Stomach smooth muscle (tissue), 2 donors: ENCODE data around the gene MAZ.

Experiments used
- H3K27ac ChIP-seq: one replicate; pipeline ENCODE4 v1.7.0; 2013; ENCODE audit warnings: mild to moderate bottlenecking, low read length, inconsistent platforms
- H3K27me3 ChIP-seq, 2 donors: one replicate each; pipeline ENCODE4 v1.7.0; 2013; ENCODE audit warnings: low read length in 2 of 2; ENCODE audit not compliant: insufficient read depth in 2 of 2, control insufficient read depth in 1 of 2
- H3K36me3 ChIP-seq, 2 donors: one replicate each; pipeline ENCODE4 v1.7.0; 2013; ENCODE audit warnings: low read length in 2 of 2; ENCODE audit not compliant: control insufficient read depth in 2 of 2, insufficient read depth in 2 of 2
- H3K4me1 ChIP-seq: one replicate; pipeline ENCODE4 v1.7.0; 2013; ENCODE audit warnings: low read length; ENCODE audit not compliant: control insufficient read depth, insufficient read depth
- H3K4me3 ChIP-seq, 2 donors: one replicate each; pipeline ENCODE4 v1.7.0; 2013; ENCODE audit warnings: low read length in 2 of 2
- H3K9ac ChIP-seq, 2 donors: one replicate each; pipeline ENCODE4 v1.7.0; 2013; ENCODE audit warnings: low read length in 2 of 2, mild to moderate bottlenecking in 1 of 2
- H3K9me3 ChIP-seq, 2 donors: one replicate each; pipeline ENCODE4 v1.7.0; 2013; ENCODE audit warnings: low read length in 2 of 2; ENCODE audit not compliant: control insufficient read depth in 2 of 2
- donor health status: healthy.
- donor health status: Pancreatic carcinoma.

MAZ gene

DNA sequence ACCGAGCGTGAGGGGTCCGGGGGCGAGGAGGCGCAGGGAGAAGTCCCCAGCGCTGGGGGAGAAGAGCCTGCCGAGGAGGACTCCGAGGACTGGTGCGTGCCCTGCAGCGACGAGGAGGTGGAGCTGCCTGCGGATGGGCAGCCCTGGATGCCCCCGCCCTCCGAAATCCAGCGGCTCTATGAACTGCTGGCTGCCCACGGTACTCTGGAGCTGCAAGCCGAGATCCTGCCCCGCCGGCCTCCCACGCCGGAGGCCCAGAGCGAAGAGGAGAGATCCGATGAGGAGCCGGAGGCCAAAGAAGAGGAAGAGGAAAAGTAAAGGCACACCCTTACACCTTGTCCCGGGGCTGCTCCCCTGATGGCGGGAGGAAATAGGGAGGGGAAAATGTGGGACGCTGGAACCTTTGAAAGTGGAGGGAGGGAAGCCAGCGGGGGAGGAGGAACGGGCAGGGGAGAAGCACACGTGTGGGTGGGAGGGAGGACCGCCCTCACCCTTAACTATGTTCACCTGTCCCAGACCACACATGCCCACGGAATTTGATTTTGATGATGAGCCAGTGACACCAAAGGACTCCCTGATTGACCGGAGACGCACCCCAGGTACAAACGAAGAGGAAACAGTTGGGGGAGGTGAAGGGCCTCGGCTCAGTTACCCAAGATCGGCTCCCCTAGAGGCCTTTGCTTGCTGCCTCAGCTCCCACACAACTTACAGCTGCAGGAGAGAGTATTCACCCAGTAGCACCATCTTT is 10.5 kb downstream of the MAZ start:
- Histone ChIP-seq H3K4me1 (peaks cover 68% of the 10 kb centered on the region), H3K27ac (peak overlapping the region; percentile 86), H3K27me3 (no peaks in the 10 kb centered on the region), H3K36me3 (peaks cover 2 to 7% of the 10 kb centered on the region in 2 donors), H3K9ac (peak overlapping the region; percentile 76 to 80), H3K9me3 (no peaks in the 10 kb centered on the region), H3K4me3 (peak overlapping the region; percentile 76 to 88)

DNA sequence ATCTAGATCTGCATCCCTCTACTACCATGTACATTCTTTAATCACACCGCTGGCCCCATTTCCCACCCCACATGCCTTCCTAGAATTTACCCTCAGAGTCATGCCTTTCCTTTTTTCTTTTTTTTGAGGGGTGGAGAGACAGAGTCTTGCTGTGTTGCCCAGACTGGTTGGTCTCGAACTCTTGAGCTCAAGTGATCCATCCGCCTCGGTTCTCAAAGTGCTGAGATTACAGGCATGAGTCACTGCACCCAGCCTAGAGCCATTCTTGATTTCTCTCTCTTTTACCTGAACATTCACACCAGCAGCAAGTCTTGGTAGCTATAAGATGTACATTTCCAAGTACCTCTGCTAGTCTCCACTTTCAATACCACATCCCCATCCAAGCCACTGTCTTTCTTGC is 11.8 kb downstream of the MAZ start:
- H3K27me3 ChIP-seq, result no peaks in the 10 kb centered on the region
- H3K9me3 ChIP-seq, result no peaks in the 10 kb centered on the region
- no peak overlapping the region for H3K4me3 ChIP-seq
- no peak overlapping the region for H3K27ac ChIP-seq
- H3K9ac ChIP-seq, result peak overlapping the region in 1 of 2 donors; percentile 36
- H3K36me3 ChIP-seq, result peaks cover 2 to 9% of the 10 kb centered on the region in 2 donors
- peaks cover 69% of the 10 kb centered on the region for H3K4me1 ChIP-seq

DNA sequence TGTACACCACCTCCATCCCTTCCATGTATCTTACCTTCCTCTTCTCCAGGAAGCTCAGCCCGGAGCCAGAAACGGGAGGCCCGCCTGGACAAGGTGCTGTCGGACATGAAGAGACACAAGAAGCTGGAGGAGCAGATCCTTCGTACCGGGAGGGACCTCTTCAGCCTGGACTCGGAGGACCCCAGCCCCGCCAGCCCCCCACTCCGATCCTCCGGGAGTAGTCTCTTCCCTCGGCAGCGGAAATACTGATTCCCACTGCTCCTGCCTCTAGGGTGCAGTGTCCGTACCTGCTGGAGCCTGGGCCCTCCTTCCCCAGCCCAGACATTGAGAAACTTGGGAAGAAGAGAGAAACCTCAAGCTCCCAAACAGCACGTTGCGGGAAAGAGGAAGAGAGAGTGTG is 13.2 kb downstream of the MAZ start:
- H3K36me3 ChIP-seq, result peaks cover 2 to 9% of the 10 kb centered on the region in 2 donors
- no peaks in the 10 kb centered on the region for H3K9me3 ChIP-seq
- peaks cover 59% of the 10 kb centered on the region for H3K4me1 ChIP-seq
- H3K9ac ChIP-seq, result peak overlapping the region in 1 of 2 donors; percentile 90
- peak overlapping the region in 1 of 2 donors; percentile 91 for H3K4me3 ChIP-seq
- H3K27ac ChIP-seq, result peak overlapping the region; percentile 85
- no peaks in the 10 kb centered on the region for H3K27me3 ChIP-seq

DNA sequence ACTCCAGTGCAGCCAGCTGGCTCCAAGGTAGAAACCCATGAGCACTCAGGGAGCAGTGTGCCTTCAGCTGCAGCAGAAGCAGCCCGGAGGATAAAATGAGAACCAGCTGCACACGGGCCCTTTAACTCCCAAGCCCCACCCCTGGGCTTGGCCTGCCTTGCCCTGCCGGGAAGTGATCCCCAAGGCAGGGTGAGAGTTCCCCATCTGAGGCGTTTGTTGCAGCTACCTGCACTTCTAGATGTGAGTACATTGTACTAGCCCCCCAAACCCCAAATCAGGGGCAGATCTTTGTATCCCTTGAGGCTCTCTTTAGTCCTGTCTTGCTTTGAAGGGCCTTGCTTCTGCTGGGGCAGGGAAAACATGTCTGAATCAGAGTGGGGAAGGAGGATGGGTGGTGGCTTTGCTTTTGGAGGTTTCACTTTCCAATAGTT is 14.0 kb downstream of the MAZ start, which contains the start of gene MVP:
Gene MVP (plus strand): TSS at position 192 of the 431 bp plus-strand sequence. CDS start 10,088 bp downstream, outside the sequence.
- Histone ChIP-seq H3K36me3 (peaks cover 2 to 9% of the 10 kb centered on the region in 2 donors), H3K9me3 (no peaks in the 10 kb centered on the region), H3K4me1 (peaks cover 59% of the 10 kb centered on the region), H3K4me3 (peak within 1 kb of the TSS; percentile 87 to 91), H3K27ac (peak within 1 kb of the TSS; percentile 85), H3K9ac (peak within 1 kb of the TSS; percentile 88 to 90), H3K27me3 (no peaks in the 10 kb centered on the region)

DNA sequence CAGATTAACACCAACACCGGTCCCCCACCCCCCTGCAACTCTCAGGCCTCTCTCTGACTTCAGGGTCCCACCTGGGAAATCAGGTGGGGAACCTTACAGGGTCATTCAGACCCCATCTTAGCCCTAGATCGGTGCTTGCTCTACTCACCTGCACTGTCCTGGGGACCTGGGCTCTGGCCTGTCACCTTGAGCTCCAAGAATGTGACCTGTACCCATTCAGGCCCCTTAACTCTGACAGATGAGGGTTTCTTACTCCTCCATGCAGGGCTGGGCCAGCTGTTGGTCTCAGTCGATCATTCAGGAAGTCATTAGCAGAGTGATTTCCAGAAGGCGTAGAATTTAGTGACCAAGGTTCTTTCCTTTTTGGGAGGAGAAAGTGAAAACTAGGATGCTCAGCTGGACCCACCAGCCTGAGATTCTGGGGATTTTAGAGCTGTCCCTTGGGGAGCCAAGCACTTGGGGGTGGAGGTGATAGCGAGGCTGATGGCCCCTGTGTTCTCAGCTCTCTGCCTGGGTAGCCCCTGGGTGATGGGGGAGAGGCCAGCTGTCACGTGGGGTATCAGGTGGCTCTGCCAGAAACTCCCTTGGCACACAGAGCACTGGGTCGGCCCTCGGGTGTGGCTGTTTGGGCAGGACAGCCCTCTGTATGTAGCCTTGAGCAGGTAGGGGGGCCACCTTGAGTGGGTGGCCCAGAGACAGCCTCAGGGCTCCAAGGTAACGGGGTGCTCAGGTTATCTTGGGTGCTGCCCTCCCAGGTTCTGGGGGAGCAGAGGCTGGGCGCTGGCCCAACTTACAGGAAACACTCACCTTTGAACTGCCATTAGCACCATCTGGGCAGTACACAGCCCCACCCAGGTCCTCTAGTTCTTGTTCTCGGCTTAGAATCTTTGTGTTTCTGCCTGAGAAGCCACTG is 14.7 kb downstream of the MAZ start:
- peaks cover 2 to 9% of the 10 kb centered on the region in 2 donors for H3K36me3 ChIP-seq
- H3K9me3 ChIP-seq, result no peaks in the 10 kb centered on the region
- peak overlapping the region; percentile 85 for H3K27ac ChIP-seq
- H3K9ac ChIP-seq, result peak overlapping the region; percentile 88 to 90
- peaks cover 62% of the 10 kb centered on the region for H3K4me1 ChIP-seq
- no peaks in the 10 kb centered on the region for H3K27me3 ChIP-seq
- peak overlapping the region; percentile 87 to 91 for H3K4me3 ChIP-seq

DNA sequence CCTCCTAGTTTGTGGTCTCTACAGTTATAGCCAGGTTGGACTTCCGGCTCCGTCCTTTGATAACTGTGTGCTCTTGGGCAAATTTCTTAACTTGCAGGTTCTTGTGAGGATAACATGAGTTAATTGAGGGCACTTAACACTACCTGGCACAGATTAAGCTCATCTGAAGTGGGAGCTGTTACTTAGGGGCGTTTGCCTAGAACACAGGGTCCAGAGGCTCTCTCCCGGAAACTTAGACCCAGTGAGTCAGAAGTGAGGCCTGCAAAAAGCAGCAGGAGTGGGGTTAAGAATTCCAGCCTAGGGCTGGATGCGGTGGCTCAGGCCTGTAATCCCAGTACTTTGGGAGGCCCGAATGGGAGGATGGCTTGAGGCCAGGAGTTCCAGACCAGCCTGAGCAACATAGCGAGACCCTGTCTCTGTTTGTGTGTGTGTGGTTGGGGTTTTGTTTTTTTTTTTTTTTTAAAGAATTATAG is 15.3 kb downstream of the MAZ start:
- H3K36me3 ChIP-seq, result peaks cover 2 to 9% of the 10 kb centered on the region in 2 donors
- H3K27me3 ChIP-seq, result no peaks in the 10 kb centered on the region
- no peaks in the 10 kb centered on the region for H3K9me3 ChIP-seq
- H3K4me1 ChIP-seq, result peaks cover 62% of the 10 kb centered on the region
- H3K9ac ChIP-seq, result peak overlapping the region; percentile 88 to 90
- peak overlapping the region; percentile 85 for H3K27ac ChIP-seq
- H3K4me3 ChIP-seq, result peak overlapping the region; percentile 87 to 91

DNA sequence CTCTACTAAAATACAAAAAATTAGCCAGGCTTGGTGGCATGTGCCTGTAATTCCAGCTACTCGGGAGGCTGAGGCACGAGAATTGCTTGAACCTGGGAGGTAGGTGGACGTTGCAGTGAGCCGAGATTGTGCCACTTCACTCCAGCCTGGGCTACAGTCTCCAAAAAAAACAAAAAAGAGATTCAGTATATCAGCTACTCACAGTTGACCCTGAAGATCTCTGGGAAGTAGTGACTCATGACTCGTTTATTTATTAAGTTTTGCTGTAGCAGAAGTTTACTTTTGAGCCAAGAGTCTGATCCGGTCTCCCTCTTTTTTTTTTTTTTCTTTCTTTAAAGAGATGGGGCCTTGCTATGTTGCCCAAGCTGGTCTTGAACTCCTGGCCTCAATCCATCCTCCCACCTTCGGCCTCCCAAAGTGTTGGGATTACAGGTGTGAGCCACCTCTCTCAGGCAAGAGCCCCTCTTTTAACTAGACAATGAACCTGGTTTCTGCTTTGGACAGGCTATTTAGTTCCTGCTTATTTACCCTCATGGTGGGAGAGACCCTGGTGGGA is 18.3 kb downstream of the MAZ start:
- Histone ChIP-seq H3K4me1 (peaks cover 55% of the 10 kb centered on the region), H3K27me3 (no peaks in the 10 kb centered on the region), H3K36me3 (peaks cover 0 to 2% of the 10 kb centered on the region in 2 donors), H3K9me3 (no peaks in the 10 kb centered on the region), H3K4me3 (peak overlapping the region in 1 of 2 donors; percentile 44), H3K27ac (peak overlapping the region; percentile 41), H3K9ac (no peak overlapping the region)

DNA sequence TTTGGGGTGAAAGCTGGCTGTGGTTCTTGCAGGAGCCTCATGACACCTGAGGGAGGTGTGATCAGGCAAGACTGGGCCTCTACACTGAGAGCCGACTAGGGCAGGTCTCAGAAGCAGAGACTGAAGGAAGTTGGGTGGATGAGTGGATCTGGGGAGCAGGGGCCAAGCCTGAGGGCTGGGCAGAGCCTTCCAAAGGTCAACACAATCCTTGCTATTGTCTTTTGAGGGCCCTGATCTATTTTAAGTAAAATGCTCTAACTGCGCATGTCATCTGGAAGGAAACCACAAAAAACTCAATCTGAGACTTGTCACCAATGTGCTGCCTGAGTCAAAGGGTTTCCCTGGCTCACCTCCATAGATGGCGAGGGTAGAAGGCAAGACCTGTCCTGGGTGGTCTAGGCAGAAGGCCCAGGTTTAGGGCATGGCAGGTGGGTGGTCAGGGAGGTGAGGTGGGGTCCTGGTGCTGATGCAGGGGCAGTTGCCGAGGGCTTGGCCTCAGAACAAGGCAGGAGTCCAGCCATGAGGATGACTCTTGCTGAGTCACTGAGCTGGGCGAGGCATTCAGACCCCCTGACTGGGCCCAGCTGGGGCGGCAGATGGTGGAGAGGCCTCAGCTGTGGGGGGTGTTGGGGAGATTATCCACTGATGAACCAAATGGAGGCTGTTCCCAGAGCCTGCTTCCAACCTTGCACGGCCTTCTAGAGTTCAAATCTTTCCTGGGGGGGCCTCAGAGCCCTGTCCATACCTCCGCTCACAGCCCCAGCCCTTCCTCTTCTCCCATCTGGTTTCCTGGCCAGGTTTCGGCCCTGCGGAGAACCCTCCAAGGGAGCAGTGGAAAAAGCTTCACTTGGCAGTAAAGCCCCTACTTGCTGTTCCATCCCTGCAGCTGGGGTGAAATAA is 19.1 kb downstream of the MAZ start:
- no peaks in the 10 kb centered on the region for H3K9me3 ChIP-seq
- peak overlapping the region in 1 of 2 donors; percentile 44 for H3K4me3 ChIP-seq
- peak overlapping the region; percentile 41 for H3K27ac ChIP-seq
- peaks cover 51% of the 10 kb centered on the region for H3K4me1 ChIP-seq
- no peaks in the 10 kb centered on the region for H3K27me3 ChIP-seq
- peaks cover 3 to 5% of the 10 kb centered on the region in 2 donors for H3K36me3 ChIP-seq
- H3K9ac ChIP-seq, result no peak overlapping the region

DNA sequence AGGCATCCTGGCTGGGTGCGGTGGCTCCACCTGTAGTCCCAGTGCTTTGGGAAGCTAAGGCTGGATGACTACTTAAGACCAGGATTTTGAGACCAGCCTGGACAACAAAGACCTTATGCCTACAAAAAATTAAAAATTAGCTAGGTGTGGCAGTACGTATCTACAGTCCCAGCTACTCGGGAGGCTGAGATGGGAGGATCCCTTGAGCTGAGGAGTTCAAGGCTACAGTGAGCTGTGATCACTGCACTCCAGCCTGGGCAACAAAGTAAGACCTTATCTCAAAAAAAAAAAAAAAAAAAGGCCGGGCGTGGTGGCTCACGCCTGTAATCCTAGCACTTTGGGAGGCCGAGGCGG is 20.0 kb downstream of the MAZ start:
- Histone ChIP-seq H3K36me3 (peaks cover 8 to 9% of the 10 kb centered on the region in 2 donors), H3K27me3 (no peaks in the 10 kb centered on the region), H3K4me1 (peaks cover 42% of the 10 kb centered on the region), H3K4me3 (no peak overlapping the region), H3K27ac (peak overlapping the region; percentile 41), H3K9ac (no peak overlapping the region), H3K9me3 (no peaks in the 10 kb centered on the region)
